Neuronal stem cell (in vitro differentiated cells): ENCODE measurements around the gene BAZ2B.

Experiments used
- DNase-seq: peaks from one replicate; pipeline ENCODE4 v3.0.0-alpha.2; 2013; ENCODE audit warnings: low spot score
- H2AFZ ChIP-seq: one replicate; pipeline ENCODE4 v1.6.1; 2013; ENCODE audit warnings: mild to moderate bottlenecking, low read length, inconsistent platforms
- H2AK5ac ChIP-seq: 2 replicates; pipeline ENCODE4 v1.6.1; 2013; ENCODE audit warnings: low read depth, mild to moderate bottlenecking, inconsistent platforms, low read length, moderate library complexity, mixed read lengths
- H2BK120ac ChIP-seq: 2 replicates; pipeline ENCODE4 v1.6.1; 2013; ENCODE audit warnings: low read depth, mild to moderate bottlenecking, inconsistent platforms, low read length, moderate library complexity, mixed read lengths
- H2BK12ac ChIP-seq: one replicate; pipeline ENCODE4 v1.6.1; 2013; ENCODE audit warnings: low read length, inconsistent platforms
- H2BK15ac ChIP-seq: 2 replicates; pipeline ENCODE4 v1.6.1; 2013; ENCODE audit warnings: mild to moderate bottlenecking, low read length, inconsistent platforms, mixed read lengths
- H2BK5ac ChIP-seq: one replicate; pipeline ENCODE4 v1.6.1; 2013; ENCODE audit warnings: inconsistent platforms, mild to moderate bottlenecking, low read length, moderate library complexity
- H3K14ac ChIP-seq: one replicate; pipeline ENCODE4 v1.6.1; 2013; ENCODE audit warnings: low read length, inconsistent platforms
- H3K18ac ChIP-seq: 2 replicates; pipeline ENCODE4 v1.6.1; 2013; ENCODE audit warnings: low read length, inconsistent platforms
- H3K23ac ChIP-seq: 2 replicates; pipeline ENCODE4 v1.6.1; 2013; ENCODE audit warnings: low read depth, mild to moderate bottlenecking, mixed read lengths, low read length, inconsistent platforms; ENCODE audit not compliant: poor library complexity
- H3K27ac ChIP-seq: replicated peaks from 3 replicates; pipeline ENCODE4 v1.5.1; 2013; ENCODE audit warnings: low read length, inconsistent platforms
- H3K27me3 ChIP-seq, 3 experiments: 2 replicates each; pipeline ENCODE4 v1.6.1; 2013; ENCODE audit warnings: low read length in 3 of 3, mild to moderate bottlenecking in 2 of 3, inconsistent platforms in 1 of 3, low read depth in 1 of 3, mixed read lengths in 1 of 3, moderate library complexity in 1 of 3; ENCODE audit not compliant: control insufficient read depth in 3 of 3, insufficient read depth in 3 of 3
- H3K36me3 ChIP-seq, 2 donors: replicated peaks in 1 of 2; 2 replicates each; pipeline ENCODE4 v1.6.1; 2013; ENCODE audit warnings: low read length in 2 of 2; ENCODE audit not compliant: control insufficient read depth in 2 of 2, insufficient read depth in 2 of 2
- H3K4ac ChIP-seq: 2 replicates; pipeline ENCODE4 v1.6.1; 2013; ENCODE audit warnings: inconsistent platforms, mild to moderate bottlenecking, low read length, moderate library complexity
- H3K4me1 ChIP-seq, 2 donors: 1 replicate in 1 of 2; 2 replicates in 1 of 2; pipeline ENCODE4 v1.6.1; 2013; ENCODE audit warnings: low read length in 2 of 2, low read depth in 1 of 2; ENCODE audit not compliant: control insufficient read depth in 2 of 2, insufficient read depth in 1 of 2
- H3K4me2 ChIP-seq: one replicate; pipeline ENCODE4 v1.6.1; 2013; ENCODE audit warnings: mild to moderate bottlenecking, low read length, inconsistent platforms; ENCODE audit not compliant: insufficient read depth, poor library complexity, severe bottlenecking
- H3K4me3 ChIP-seq, 2 donors: 2 replicates each; pipeline ENCODE4 v1.5.1; 2013; ENCODE audit warnings: low read length in 2 of 2, mild to moderate bottlenecking in 2 of 2, inconsistent platforms in 1 of 2, moderate library complexity in 1 of 2
- H3K79me1 ChIP-seq: one replicate; pipeline ENCODE4 v1.6.1; 2013; ENCODE audit warnings: low read depth, mild to moderate bottlenecking, inconsistent platforms, low read length, moderate library complexity
- H3K9ac ChIP-seq: one replicate; pipeline ENCODE4 v1.6.1; 2013; ENCODE audit warnings: mild to moderate bottlenecking, low read depth, low read length, inconsistent platforms; ENCODE audit not compliant: poor library complexity
- H3K9me3 ChIP-seq, 2 donors: replicated peaks in 1 of 2; 2 replicates each; pipeline versions ENCODE3 to v1.6.1; 2013; ENCODE audit warnings: low read length in 2 of 2, mild to moderate bottlenecking in 2 of 2, inconsistent platforms in 1 of 2, low read depth in 1 of 2, mixed read lengths in 1 of 2, moderate library complexity in 1 of 2; ENCODE audit not compliant: control insufficient read depth in 2 of 2, insufficient read depth in 1 of 2
- H4K8ac ChIP-seq: one replicate; pipeline ENCODE4 v1.6.1; 2013; ENCODE audit warnings: low read depth, mild to moderate bottlenecking, inconsistent platforms, low read length, moderate library complexity
- H4K91ac ChIP-seq: one replicate; pipeline ENCODE4 v1.6.1; 2013; ENCODE audit warnings: low read length, low read depth, mild to moderate bottlenecking, inconsistent platforms; ENCODE audit not compliant: poor library complexity
- WGBS, 2 donors: extraction: QIAGEN DNeasy Blood & Tissue Kit; methylation state at CpG; one replicate each; pipeline ENCODE4 v1.1.7; 2013; ENCODE audit warnings: missing lambda C conversion rate in 2 of 2, mixed read lengths in 1 of 2; ENCODE audit not compliant: insufficient read length in 2 of 2, insufficient replicate concordance in 1 of 2; ENCODE audit errors: extremely low coverage in 2 of 2; 5-methylcytosine and 5-hydroxymethylcytosine counted together

The BAZ2B gene

GRCh38 chr2:159591221-159591620 lies 25.1 kb downstream of the BAZ2B start:
- no peak overlapping the region for H3K4ac ChIP-seq
- no peak overlapping the region for H4K91ac ChIP-seq
- no peak overlapping the region for H3K23ac ChIP-seq
- no peak for DNase-seq
- H3K4me1 ChIP-seq, result peaks cover 0 to 2% of the 10 kb centered on the region in 2 donors
- H3K14ac ChIP-seq, result no peak overlapping the region
- H3K4me2 ChIP-seq, result no peak overlapping the region
- H3K9me3 ChIP-seq, result peaks cover 2 to 3% of the 10 kb centered on the region in 2 donors
- no peak overlapping the region for H3K18ac ChIP-seq
- H3K4me3 ChIP-seq, result no peak overlapping the region
- no peak overlapping the region for H4K8ac ChIP-seq
- H3K36me3 ChIP-seq, result peaks cover 5 to 14% of the 10 kb centered on the region in 2 donors
- H2AFZ ChIP-seq, result no peak overlapping the region
- H2BK5ac ChIP-seq, result no peak overlapping the region
- no peak overlapping the region for H2AK5ac ChIP-seq
- H3K79me1 ChIP-seq, result no peaks in the 10 kb centered on the region
- no peak overlapping the region for H2BK15ac ChIP-seq
- H2BK120ac ChIP-seq, result no peak overlapping the region
- no peak overlapping the region for H3K9ac ChIP-seq
- H3K27me3 ChIP-seq, result no peaks in the 10 kb centered on the region
- H2BK12ac ChIP-seq, result no peak overlapping the region
- no peak overlapping the region for H3K27ac ChIP-seq

GRCh38 chr2:159589286-159589685 lies 27.1 kb downstream of the BAZ2B start:
- H3K4me2 ChIP-seq, result no peak overlapping the region
- no peaks in the 10 kb centered on the region for H3K79me1 ChIP-seq
- no peak overlapping the region for H3K14ac ChIP-seq
- H2AFZ ChIP-seq, result no peak overlapping the region
- no peak overlapping the region for H2BK15ac ChIP-seq
- WGBS, 2 donors, result no CpG with 5 or more reads among the region's 1 CpG
- H2BK5ac ChIP-seq, result no peak overlapping the region
- H3K36me3 ChIP-seq, result peaks cover 5 to 19% of the 10 kb centered on the region in 2 donors
- no peak overlapping the region for H2AK5ac ChIP-seq
- no peak overlapping the region for H2BK120ac ChIP-seq
- H4K91ac ChIP-seq, result no peak overlapping the region
- H3K23ac ChIP-seq, result no peak overlapping the region
- H3K18ac ChIP-seq, result no peak overlapping the region
- peaks cover 0 to 2% of the 10 kb centered on the region in 2 donors for H3K4me1 ChIP-seq
- no peak overlapping the region for H3K4me3 ChIP-seq
- no peak overlapping the region for H2BK12ac ChIP-seq
- H3K9me3 ChIP-seq, result peaks cover 0 to 2% of the 10 kb centered on the region in 2 donors
- H3K4ac ChIP-seq, result no peak overlapping the region
- no peak overlapping the region for H3K27ac ChIP-seq
- H4K8ac ChIP-seq, result no peak overlapping the region
- no peak for DNase-seq
- no peak overlapping the region for H3K9ac ChIP-seq
- no peaks in the 10 kb centered on the region for H3K27me3 ChIP-seq

- H3K27me3 ChIP-seq, result no peaks in the 10 kb centered on the region
- H2AK5ac ChIP-seq, result no peak overlapping the region
- H3K27ac ChIP-seq, result no peak overlapping the region
Observed at GRCh38 chr2:159586034-159586433, 30.3 kb downstream of the BAZ2B start.

GRCh38 chr2:159585622-159586021 lies 30.7 kb downstream of the BAZ2B start:
- H3K27ac ChIP-seq, result no peak overlapping the region
- no peak overlapping the region for H3K9ac ChIP-seq
- no peak overlapping the region for H3K23ac ChIP-seq

More at GRCh38 chr2:159586034-159586433, 30.3 kb downstream of the BAZ2B start:
- Histone ChIP-seq H3K23ac (no peak overlapping the region), H3K36me3 (peaks cover 5 to 25% of the 10 kb centered on the region in 2 donors), H2BK12ac (no peak overlapping the region), H3K4me2 (no peak overlapping the region), H4K8ac (no peak overlapping the region), H3K4me1 (no peaks in the 10 kb centered on the region), H4K91ac (no peak overlapping the region), H3K14ac (no peak overlapping the region), H3K9me3 (peaks cover 4% of the 10 kb centered on the region in 2 donors), H2BK120ac (no peak overlapping the region), H3K9ac (no peak overlapping the region), H3K4me3 (no peak overlapping the region), H2BK15ac (no peak overlapping the region), H3K4ac (no peak overlapping the region), H3K18ac (no peak overlapping the region), H2BK5ac (no peak overlapping the region), H2AFZ (no peak overlapping the region), H3K79me1 (peaks cover 3% of the 10 kb centered on the region)
- WGBS, 2 donors, result no CpG with 5 or more reads among the region's 3 CpGs
- no peak for DNase-seq

More at GRCh38 chr2:159585622-159586021, 30.7 kb downstream of the BAZ2B start:
- H2AK5ac ChIP-seq, result no peak overlapping the region
- peaks cover 4% of the 10 kb centered on the region in 2 donors for H3K9me3 ChIP-seq
- H3K14ac ChIP-seq, result no peak overlapping the region
- H3K27me3 ChIP-seq, result no peaks in the 10 kb centered on the region
- no peak overlapping the region for H2BK12ac ChIP-seq
- no peak overlapping the region for H3K4me3 ChIP-seq
- H3K4me2 ChIP-seq, result no peak overlapping the region
- peaks cover 5 to 25% of the 10 kb centered on the region in 2 donors for H3K36me3 ChIP-seq
- no peak overlapping the region for H2BK5ac ChIP-seq
- H4K8ac ChIP-seq, result no peak overlapping the region
- H2BK15ac ChIP-seq, result no peak overlapping the region
- no peak for DNase-seq
- no peak overlapping the region for H2AFZ ChIP-seq
- no peak overlapping the region for H2BK120ac ChIP-seq
- no peaks in the 10 kb centered on the region for H3K4me1 ChIP-seq
- no peak overlapping the region for H3K18ac ChIP-seq
- no peak overlapping the region for H3K4ac ChIP-seq
- peaks cover 3% of the 10 kb centered on the region for H3K79me1 ChIP-seq
- no peak overlapping the region for H4K91ac ChIP-seq
